ENCODE results near the gene GNL2.
"Not testable (repeated sequence)": the region's sequence is repeated elsewhere in the genome, so short reads cannot be mapped to it uniquely, and the experiment has no call there.

GNL2 gene

GRCh38 chr1:37544530-37544929 lies 51.2 kb downstream of the GNL2 start:
- TF ChIP-seq CTCF (IDR thresholded peaks at IDR 0.05; ENCODE audit: low read depth, low read length) (no peak), MAX (IDR thresholded peaks at IDR 0.05; ENCODE audit: low read depth, low read length) (no peak), MYC (IDR thresholded peaks at IDR 0.05; ENCODE audit: low read depth, low read length) (no peak), POLR2A (IDR thresholded peaks at IDR 0.05; ENCODE audit: extremely low read depth, insufficient read length) (no peak)
- DNase-seq (ENCODE audit: low read depth) = no peak
- no peak overlapping the region for H3K4me3 ChIP-seq (ENCODE audit: low read depth, low read length)

GRCh38 chr1:37540036-37540785 lies 55.5 kb downstream of the GNL2 start:
- no peak overlapping the region for H3K4me3 ChIP-seq (ENCODE audit: low read depth, low read length)
- DNase-seq (ENCODE audit: low read depth) = no peak
- TF ChIP-seq POLR2A (IDR thresholded peaks at IDR 0.05; ENCODE audit: extremely low read depth, insufficient read length) (no peak), MYC (IDR thresholded peaks at IDR 0.05; ENCODE audit: low read depth, low read length) (no peak), MAX (IDR thresholded peaks at IDR 0.05; ENCODE audit: low read depth, low read length) (no peak), CTCF (IDR thresholded peaks at IDR 0.05; ENCODE audit: low read depth, low read length) (no peak)

- not testable (repeated sequence) for DNase-seq (ENCODE audit: low read depth)
Observed at GRCh38 chr1:37539154-37539553, 56.6 kb downstream of the GNL2 start.

GRCh38 chr1:37537378-37537777 lies 58.4 kb downstream of the GNL2 start:
- TF ChIP-seq MYC (IDR thresholded peaks at IDR 0.05; ENCODE audit: low read depth, low read length) (no peak), MAX (IDR thresholded peaks at IDR 0.05; ENCODE audit: low read depth, low read length) (no peak), POLR2A (IDR thresholded peaks at IDR 0.05; ENCODE audit: extremely low read depth, insufficient read length) (no peak), CTCF (IDR thresholded peaks at IDR 0.05; ENCODE audit: low read depth, low read length) (no peak)
- no peak for DNase-seq (ENCODE audit: low read depth)
- H3K4me3 ChIP-seq (ENCODE audit: low read depth, low read length) = no peak overlapping the region

More at GRCh38 chr1:37539154-37539553, 56.6 kb downstream of the GNL2 start:
- H3K4me3 ChIP-seq (ENCODE audit: low read depth, low read length) = not testable (repeated sequence)

- no peak overlapping the region for H3K4me3 ChIP-seq (ENCODE audit: low read depth, low read length)
- TF ChIP-seq CTCF (IDR thresholded peaks at IDR 0.05; ENCODE audit: low read depth, low read length) (no peak), MAX (IDR thresholded peaks at IDR 0.05; ENCODE audit: low read depth, low read length) (no peak), MYC (IDR thresholded peaks at IDR 0.05; ENCODE audit: low read depth, low read length) (no peak), POLR2A (IDR thresholded peaks at IDR 0.05; ENCODE audit: extremely low read depth, insufficient read length) (no peak)
- no peak for DNase-seq (ENCODE audit: low read depth)
Observed at GRCh38 chr1:37533317-37534093, 62.2 kb downstream of the GNL2 start.

- H3K4me3 ChIP-seq (ENCODE audit: low read depth, low read length); DNase-seq (ENCODE audit: low read depth): not testable (repeated sequence)
Observed at GRCh38 chr1:37532418-37533156, 63.1 kb downstream of the GNL2 start.

GRCh38 chr1:37529888-37530287 lies 65.8 kb downstream of the GNL2 start:
- not testable (repeated sequence) for H3K4me3 ChIP-seq (ENCODE audit: low read depth, low read length); DNase-seq (ENCODE audit: low read depth)
